C4-2B (cell line): ENCODE data around the gene PLCB4.

Experiments
- CTCF ChIP-seq: fragments of 450-650 bp; conservative IDR thresholded peaks from 2 replicates; pipeline ENCODE4 v1.5.1; 2017; ENCODE audit warnings: mild to moderate bottlenecking
- ZFX ChIP-seq: fragments of 450-650 bp; IDR thresholded peaks from 2 replicates; pipeline ENCODE4 v1.6.1; 2017

- TF ChIP-seq CTCF: peak; percentile 40
- TF ChIP-seq ZFX: no peak
Measured at GRCh38 chr20:9458138-9458796, 389.4 kb downstream of the PLCB4 start.
